HEK293 (cell line): ENCODE measurements around the gene RNF13.

Experiments used
- CTCF ChIA-PET: fragments of 350-600 bp; formaldehyde crosslinking; extraction: SDS; loops from one replicate; lab custom pipeline; 2021; ENCODE audit warnings: antibody characterized with exemption; lab: Yijun Ruan, JAX
- POLR2A ChIA-PET: fragments of 300-600 bp; formaldehyde crosslinking; extraction: SDS; loops from one replicate; lab custom pipeline; 2020; ENCODE audit warnings: antibody characterized with exemption, inconsistent platforms; lab: Yijun Ruan, JAX
- H3K27ac ChIP-seq: fragments of 200-500 bp; sonication (Bioruptor generic); 2 replicates; pipeline ENCODE4 v1.5.1; 2014; ENCODE audit warnings: low read depth, low read length, control low read depth, inconsistent platforms; ENCODE audit errors: extremely low read depth
- H3K36me3 ChIP-seq, 2 experiments: fragments of 200-500 bp in 1 of 2; sonication (Bioruptor generic) in 1 of 2; 1 replicate in 1 of 2; 2 replicates in 1 of 2; pipeline ENCODE4 v1.5.1; 2014 to 2017; ENCODE audit warnings: inconsistent platforms in 2 of 2, low read length in 2 of 2; ENCODE audit not compliant: control insufficient read depth in 2 of 2, insufficient read depth in 1 of 2
- H3K4me1 ChIP-seq: fragments of 200-500 bp; sonication (Bioruptor generic); 2 replicates; pipeline ENCODE4 v1.5.1; 2014; ENCODE audit warnings: mild to moderate bottlenecking, low read length, inconsistent platforms; ENCODE audit not compliant: control insufficient read depth, insufficient read depth
- H3K4me3 ChIP-seq: 2 replicates; pipeline ENCODE4 v1.5.1; 2011; ENCODE audit warnings: low read depth, mild to moderate bottlenecking, control low read depth, low read length, moderate library complexity
- H3K9me3 ChIP-seq: fragments of 200-500 bp; sonication (Bioruptor generic); 2 replicates; pipeline ENCODE4 v1.5.1; 2014; ENCODE audit warnings: low read depth, low read length, inconsistent platforms; ENCODE audit not compliant: control insufficient read depth, insufficient read depth
- OSR2 ChIP-seq: fragments of 450-650 bp; formaldehyde crosslinking; IDR thresholded peaks from 2 replicates; pipeline ENCODE4 v1.5.1; 2016; ENCODE audit warnings: missing biosample characterization, missing genetic modification characterization
- REPIN1 ChIP-seq: fragments of 450-650 bp; formaldehyde crosslinking; IDR thresholded peaks from 2 replicates; pipeline ENCODE4 v1.5.1; 2017; ENCODE audit warnings: missing biosample characterization, missing genetic modification characterization, low read depth
- SCRT2 ChIP-seq: fragments of 450-650 bp; formaldehyde crosslinking; IDR thresholded peaks from 2 replicates; pipeline ENCODE4 v1.5.1; 2016; ENCODE audit warnings: missing biosample characterization, missing genetic modification characterization
- SETDB1 ChIP-seq: IDR thresholded peaks from one replicate; pipeline ENCODE4 v1.6.1; 2017; ENCODE audit warnings: mild to moderate bottlenecking, low read length, moderate library complexity, mixed read lengths; ENCODE audit not compliant: insufficient read length
- SP2 ChIP-seq: fragments of 450-650 bp; formaldehyde crosslinking; IDR thresholded peaks from 2 replicates; pipeline ENCODE4 v1.5.1; 2016; ENCODE audit warnings: missing biosample characterization, missing genetic modification characterization
- SP3 ChIP-seq: fragments of 450-650 bp; formaldehyde crosslinking; IDR thresholded peaks from 2 replicates; pipeline ENCODE4 v1.5.1; 2016; ENCODE audit warnings: missing biosample characterization, missing genetic modification characterization
- TRIM28 ChIP-seq: IDR thresholded peaks from 2 replicates; pipeline ENCODE4 v1.6.1; 2011; ENCODE audit warnings: low read length, control low read depth, borderline replicate concordance
- ZBTB21 ChIP-seq: fragments of 450-650 bp; formaldehyde crosslinking; IDR thresholded peaks from 2 replicates; pipeline ENCODE4 v1.5.1; 2017; ENCODE audit warnings: missing biosample characterization, missing genetic modification characterization
- ZNF10 ChIP-seq: fragments of 450-650 bp; formaldehyde crosslinking; IDR thresholded peaks from 2 replicates; pipeline ENCODE4 v1.5.1; 2017; ENCODE audit warnings: missing biosample characterization, missing genetic modification characterization
- ZNF19 ChIP-seq: fragments of 450-650 bp; formaldehyde crosslinking; IDR thresholded peaks from 2 replicates; pipeline ENCODE4; 2016; ENCODE audit warnings: missing biosample characterization, missing genetic modification characterization, low read depth
- ZNF223 ChIP-seq: fragments of 450-650 bp; formaldehyde crosslinking; IDR thresholded peaks from 2 replicates; pipeline ENCODE4 v1.5.1; 2016; ENCODE audit warnings: missing biosample characterization, missing genetic modification characterization
- ZNF404 ChIP-seq: fragments of 450-650 bp; formaldehyde crosslinking; IDR thresholded peaks from 2 replicates; pipeline ENCODE4 v1.5.1; 2017; ENCODE audit warnings: missing biosample characterization, missing genetic modification characterization
- ZNF426 ChIP-seq: fragments of 450-650 bp; formaldehyde crosslinking; IDR thresholded peaks from 2 replicates; pipeline ENCODE4 v1.5.1; 2017; ENCODE audit warnings: missing biosample characterization, missing genetic modification characterization, mild to moderate bottlenecking, inconsistent platforms, moderate library complexity
- ZNF473 ChIP-seq: fragments of 450-650 bp; formaldehyde crosslinking; IDR thresholded peaks from 2 replicates; pipeline ENCODE4 v1.5.1; 2017; ENCODE audit warnings: missing biosample characterization, missing genetic modification characterization
- ZNF514 ChIP-seq: fragments of 450-650 bp; formaldehyde crosslinking; IDR thresholded peaks from 2 replicates; pipeline ENCODE4 v1.5.1; 2016; ENCODE audit warnings: missing biosample characterization, missing genetic modification characterization
- ZNF585B ChIP-seq: fragments of 450-650 bp; formaldehyde crosslinking; IDR thresholded peaks from 2 replicates; pipeline ENCODE4 v1.5.1; 2016; ENCODE audit warnings: missing biosample characterization, missing genetic modification characterization
- ZNF621 ChIP-seq: fragments of 450-650 bp; formaldehyde crosslinking; IDR thresholded peaks from 2 replicates; pipeline ENCODE4 v1.5.1; 2017; ENCODE audit warnings: missing biosample characterization, missing genetic modification characterization
- ZNF664 ChIP-seq: fragments of 450-650 bp; formaldehyde crosslinking; IDR thresholded peaks from 2 replicates; pipeline ENCODE4 v1.5.1; 2016; ENCODE audit warnings: missing biosample characterization, missing genetic modification characterization
- ZNF791 ChIP-seq: fragments of 450-650 bp; formaldehyde crosslinking; IDR thresholded peaks from 2 replicates; pipeline ENCODE4 v1.5.1; 2016; ENCODE audit warnings: missing biosample characterization, missing genetic modification characterization
- ZNF830 ChIP-seq: fragments of 450-650 bp; IDR thresholded peaks from 2 replicates; pipeline ENCODE4 v1.5.0; 2018; ENCODE audit warnings: missing biosample characterization, missing genetic modification characterization, low read depth, mild to moderate bottlenecking, moderate library complexity
- TF ChIP-seq, protein P1 (sequence below): fragments of 450-650 bp; formaldehyde crosslinking; IDR thresholded peaks from 2 replicates; pipeline ENCODE4 v1.5.1; 2016; ENCODE audit warnings: missing biosample characterization, missing genetic modification characterization, low read depth
- TF ChIP-seq, protein P2 (sequence below): fragments of 450-650 bp; formaldehyde crosslinking; IDR thresholded peaks from 2 replicates; pipeline ENCODE4 v1.5.1; 2017; ENCODE audit warnings: missing biosample characterization, missing genetic modification characterization
- TF ChIP-seq, protein P3 (sequence below): fragments of 450-650 bp; formaldehyde crosslinking; IDR thresholded peaks from 2 replicates; pipeline ENCODE4 v1.5.1; 2016; ENCODE audit warnings: missing biosample characterization, missing genetic modification characterization

The RNF13 gene

GRCh38 chr3:149919509-149919908 lies 106.5 kb downstream of the RNF13 start:
- CTCF ChIA-PET: interaction anchor here (1.2 kb wide), 1 partner anchor 264 kb away, joined by 4 read pairs; no protein-coding TSS in a partner anchor
- POLR2A ChIA-PET: no interaction called here
- no peak overlapping the region for H3K27ac ChIP-seq
- H3K9me3 ChIP-seq: no peaks in the 10 kb centered on the region
- H3K4me1 ChIP-seq: no peaks in the 10 kb centered on the region
- no peak overlapping the region for H3K4me3 ChIP-seq
- H3K36me3 ChIP-seq: peaks cover 0 to 5% of the 10 kb centered on the region in 2 experiments; a peak in 1 of 3 replicates
- TF ChIP-seq ZNF10 (tag by site-specific recombination) (no peak), ZNF19 (tag by site-specific recombination) (no peak), ZNF830 (no peak)
- TF ChIP-seq, protein P1, sequence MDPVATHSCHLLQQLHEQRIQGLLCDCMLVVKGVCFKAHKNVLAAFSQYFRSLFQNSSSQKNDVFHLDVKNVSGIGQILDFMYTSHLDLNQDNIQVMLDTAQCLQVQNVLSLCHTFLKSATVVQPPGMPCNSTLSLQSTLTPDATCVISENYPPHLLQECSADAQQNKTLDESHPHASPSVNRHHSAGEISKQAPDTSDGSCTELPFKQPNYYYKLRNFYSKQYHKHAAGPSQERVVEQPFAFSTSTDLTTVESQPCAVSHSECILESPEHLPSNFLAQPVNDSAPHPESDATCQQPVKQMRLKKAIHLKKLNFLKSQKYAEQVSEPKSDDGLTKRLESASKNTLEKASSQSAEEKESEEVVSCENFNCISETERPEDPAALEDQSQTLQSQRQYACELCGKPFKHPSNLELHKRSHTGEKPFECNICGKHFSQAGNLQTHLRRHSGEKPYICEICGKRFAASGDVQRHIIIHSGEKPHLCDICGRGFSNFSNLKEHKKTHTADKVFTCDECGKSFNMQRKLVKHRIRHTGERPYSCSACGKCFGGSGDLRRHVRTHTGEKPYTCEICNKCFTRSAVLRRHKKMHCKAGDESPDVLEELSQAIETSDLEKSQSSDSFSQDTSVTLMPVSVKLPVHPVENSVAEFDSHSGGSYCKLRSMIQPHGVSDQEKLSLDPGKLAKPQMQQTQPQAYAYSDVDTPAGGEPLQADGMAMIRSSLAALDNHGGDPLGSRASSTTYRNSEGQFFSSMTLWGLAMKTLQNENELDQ (tag by site-specific recombination): no peak
- TF ChIP-seq, all 188 proteins: peak for 0

DNA sequence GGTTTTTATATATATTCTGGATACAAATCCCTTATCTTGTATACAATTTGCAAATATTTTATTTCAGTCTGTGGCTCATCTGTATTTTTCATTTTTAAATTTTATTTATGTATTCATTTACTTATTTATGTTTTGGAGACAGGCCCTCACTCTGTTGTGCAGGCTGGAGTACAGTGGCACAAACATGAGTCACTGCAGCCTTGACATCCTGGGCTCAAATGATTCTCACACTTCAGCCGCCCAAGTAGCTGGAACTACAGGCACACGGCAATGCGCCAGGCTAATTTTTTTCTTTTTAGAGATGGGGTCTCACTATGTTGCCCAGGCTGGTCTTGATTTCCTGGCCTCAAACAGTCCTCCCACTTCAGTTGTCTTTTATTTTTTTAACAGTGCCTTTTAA lies 107.1 kb downstream of the RNF13 start:
- Histone ChIP-seq H3K36me3 (peaks cover 0 to 5% of the 10 kb centered on the region in 2 experiments; a peak in 1 of 3 replicates), H3K27ac (no peak overlapping the region), H3K9me3 (no peaks in the 10 kb centered on the region), H3K4me3 (no peak overlapping the region), H3K4me1 (no peaks in the 10 kb centered on the region)
- CTCF ChIA-PET: interaction anchor here (0.6 to 1.2 kb wide), 2 partner anchors 16 to 263 kb away, joined by 3 to 4 read pairs; no protein-coding TSS in a partner anchor
- POLR2A ChIA-PET: no interaction called here
- TF ChIP-seq, protein P2, sequence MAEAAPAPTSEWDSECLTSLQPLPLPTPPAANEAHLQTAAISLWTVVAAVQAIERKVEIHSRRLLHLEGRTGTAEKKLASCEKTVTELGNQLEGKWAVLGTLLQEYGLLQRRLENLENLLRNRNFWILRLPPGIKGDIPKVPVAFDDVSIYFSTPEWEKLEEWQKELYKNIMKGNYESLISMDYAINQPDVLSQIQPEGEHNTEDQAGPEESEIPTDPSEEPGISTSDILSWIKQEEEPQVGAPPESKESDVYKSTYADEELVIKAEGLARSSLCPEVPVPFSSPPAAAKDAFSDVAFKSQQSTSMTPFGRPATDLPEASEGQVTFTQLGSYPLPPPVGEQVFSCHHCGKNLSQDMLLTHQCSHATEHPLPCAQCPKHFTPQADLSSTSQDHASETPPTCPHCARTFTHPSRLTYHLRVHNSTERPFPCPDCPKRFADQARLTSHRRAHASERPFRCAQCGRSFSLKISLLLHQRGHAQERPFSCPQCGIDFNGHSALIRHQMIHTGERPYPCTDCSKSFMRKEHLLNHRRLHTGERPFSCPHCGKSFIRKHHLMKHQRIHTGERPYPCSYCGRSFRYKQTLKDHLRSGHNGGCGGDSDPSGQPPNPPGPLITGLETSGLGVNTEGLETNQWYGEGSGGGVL (tag by site-specific recombination): no peak
- no peak for TF ChIP-seq ZNF791 (tag by site-specific recombination)
- TF ChIP-seq ZNF404 (tag by site-specific recombination): no peak
- no peak for TF ChIP-seq ZNF426 (tag by site-specific recombination)
- TF ChIP-seq ZNF664 (tag by site-specific recombination): no peak
- no peak for TF ChIP-seq SP3

- Histone ChIP-seq H3K4me1 (no peaks in the 10 kb centered on the region), H3K27ac (no peak overlapping the region), H3K4me3 (no peak overlapping the region), H3K9me3 (no peaks in the 10 kb centered on the region), H3K36me3 (no peaks in the 10 kb centered on the region)
- ChIA-PET POLR2A (no interaction called here), CTCF (interaction anchor here (0.6 kb wide), 1 partner anchor 8 kb away, joined by 3 read pairs; no protein-coding TSS in a partner anchor)
- peak; percentile 91 for TF ChIP-seq ZNF585B (tag by site-specific recombination)
- no peak for TF ChIP-seq ZNF791 (tag by site-specific recombination)
- TF ChIP-seq TRIM28: 0 out of 2 replicates have a peak, but pooled peaks have one; percentile 19
- peak; percentile 67 for TF ChIP-seq SETDB1
These were observed 120.0 kb downstream of the RNF13 start for GRCh38 chr3:149933008-149933407.

- no peaks in the 10 kb centered on the region for H3K4me1 ChIP-seq
- H3K4me3 ChIP-seq: no peak overlapping the region
- no peak for TF ChIP-seq REPIN1 (tag by site-specific recombination)
- TF ChIP-seq OSR2: no peak
- no peak for TF ChIP-seq SCRT2 (tag by site-specific recombination)
- TF ChIP-seq, protein P3, sequence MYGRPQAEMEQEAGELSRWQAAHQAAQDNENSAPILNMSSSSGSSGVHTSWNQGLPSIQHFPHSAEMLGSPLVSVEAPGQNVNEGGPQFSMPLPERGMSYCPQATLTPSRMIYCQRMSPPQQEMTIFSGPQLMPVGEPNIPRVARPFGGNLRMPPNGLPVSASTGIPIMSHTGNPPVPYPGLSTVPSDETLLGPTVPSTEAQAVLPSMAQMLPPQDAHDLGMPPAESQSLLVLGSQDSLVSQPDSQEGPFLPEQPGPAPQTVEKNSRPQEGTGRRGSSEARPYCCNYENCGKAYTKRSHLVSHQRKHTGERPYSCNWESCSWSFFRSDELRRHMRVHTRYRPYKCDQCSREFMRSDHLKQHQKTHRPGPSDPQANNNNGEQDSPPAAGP (tag by site-specific recombination): no peak
- TF ChIP-seq ZBTB21 (tag by site-specific recombination): no peak
- TF ChIP-seq ZNF514 (tag by site-specific recombination): no peak
- no peak for TF ChIP-seq ZNF223 (tag by site-specific recombination)
- no peak for TF ChIP-seq SP2 (tag by site-specific recombination)
- no peak for TF ChIP-seq ZNF621 (tag by site-specific recombination)
- no peak for TF ChIP-seq ZNF473 (tag by site-specific recombination)
- H3K36me3 ChIP-seq: no peaks in the 10 kb centered on the region
- no peaks in the 10 kb centered on the region for H3K9me3 ChIP-seq
- ChIA-PET POLR2A (no interaction called here), CTCF (no interaction called here)
- H3K27ac ChIP-seq: no peak overlapping the region
These were observed 120.8 kb downstream of the RNF13 start for GRCh38 chr3:149933858-149934257.
